Upper lobe of right lung (tissue), 1 donor: ENCODE results near the gene CBFA2T3. TPM values are rescaled to one million over a fixed set of nuclear protein-coding genes. Genes with fewer than 3 reads are reported as not detected.

Experiments
- ATAC-seq: fragments of 200-7000 bp; cut with Tn5 transposase; one replicate; pipeline ENCODE4 v1.9.1; 2020; ENCODE audit warnings: mild to moderate bottlenecking, moderate library complexity
- DNase-seq: peaks from one replicate; pipeline ENCODE4 v3.0.0-alpha.2; 2020
- H3K27ac ChIP-seq: fragments of 200-600 bp; one replicate; pipeline ENCODE4 v1.8.0; 2022
- H3K27me3 ChIP-seq: fragments of 200-600 bp; one replicate; pipeline ENCODE4 v1.8.0; 2022; ENCODE audit warnings: mild to moderate bottlenecking
- H3K36me3 ChIP-seq: fragments of 200-600 bp; one replicate; pipeline ENCODE4 v1.8.0; 2022
- H3K4me1 ChIP-seq: fragments of 200-600 bp; one replicate; pipeline ENCODE4 v1.8.0; 2022
- H3K4me3 ChIP-seq: fragments of 200-600 bp; one replicate; pipeline ENCODE4 v1.8.0; 2022; ENCODE audit warnings: mild to moderate bottlenecking
- H3K9me3 ChIP-seq: fragments of 200-600 bp; one replicate; pipeline ENCODE4 v1.8.0; 2022
- CTCF ChIP-seq: fragments of 200-600 bp; IDR thresholded peaks from one replicate; pipeline ENCODE4 v1.8.0; 2022; ENCODE audit warnings: antibody characterized with exemption
- intact Hi-C: fragments of 100-400 bp; cut with DNase I; formaldehyde crosslinking; loops from one replicate; pipeline ENCODE4 v1.11.0; 2022
- total RNA-seq: library from RNA; stranded (reverse); fragmentation: NEBNext Ultra II Directional; extraction: Animal tissue kit (Norgen Biotek cat#: 25700); gene quantifications from one replicate; pipeline ENCODE4 v1.2.1, GENCODE V29; 2021
- donor health status: DM: no; HTN: yes; CAD: no; lungs with severe emphysema.

The CBFA2T3 gene
- total RNA-seq, 1 donor from 2014 or later, result 19.0 TPM

DNA sequence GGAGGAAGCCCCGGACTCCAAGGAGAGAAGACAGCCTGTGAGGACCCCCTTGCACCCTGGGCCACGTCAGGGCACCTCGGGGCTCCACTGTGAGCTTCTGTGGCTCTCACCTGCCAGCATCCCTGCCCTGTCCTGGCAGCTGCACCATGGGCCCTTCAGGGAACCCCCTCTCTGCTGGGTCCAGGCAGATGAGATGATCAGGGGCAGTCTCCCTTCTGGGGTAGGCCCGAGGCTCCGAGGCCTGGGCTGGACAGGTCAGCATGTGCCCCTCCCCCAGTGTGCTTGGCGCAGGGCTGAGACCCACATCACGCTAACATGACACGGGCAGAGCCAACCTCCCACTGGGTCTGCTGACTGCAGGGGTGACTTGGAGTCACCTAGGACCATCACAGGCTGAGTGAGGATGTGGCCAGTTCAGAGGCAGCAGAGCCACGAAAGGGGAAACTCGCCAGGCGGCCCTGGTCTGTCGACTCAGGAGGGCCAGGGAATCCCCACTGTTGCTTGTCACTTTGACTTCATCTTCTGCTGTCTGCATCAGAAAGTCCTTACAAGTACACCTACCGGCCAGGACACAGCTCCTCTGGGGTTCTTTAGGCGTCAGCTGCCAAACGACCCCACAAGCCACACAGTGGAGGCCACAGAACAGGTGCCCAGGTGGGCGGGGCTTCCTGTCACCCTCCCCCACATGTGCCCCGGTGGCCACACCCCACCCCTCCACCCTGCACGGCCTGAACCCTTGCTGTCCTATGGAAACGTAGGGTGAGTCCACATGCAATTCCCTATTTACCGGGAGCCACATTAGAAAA lies 122.5 kb downstream of the CBFA2T3 start:
- H3K4me3 ChIP-seq, result no peak overlapping the region

DNA sequence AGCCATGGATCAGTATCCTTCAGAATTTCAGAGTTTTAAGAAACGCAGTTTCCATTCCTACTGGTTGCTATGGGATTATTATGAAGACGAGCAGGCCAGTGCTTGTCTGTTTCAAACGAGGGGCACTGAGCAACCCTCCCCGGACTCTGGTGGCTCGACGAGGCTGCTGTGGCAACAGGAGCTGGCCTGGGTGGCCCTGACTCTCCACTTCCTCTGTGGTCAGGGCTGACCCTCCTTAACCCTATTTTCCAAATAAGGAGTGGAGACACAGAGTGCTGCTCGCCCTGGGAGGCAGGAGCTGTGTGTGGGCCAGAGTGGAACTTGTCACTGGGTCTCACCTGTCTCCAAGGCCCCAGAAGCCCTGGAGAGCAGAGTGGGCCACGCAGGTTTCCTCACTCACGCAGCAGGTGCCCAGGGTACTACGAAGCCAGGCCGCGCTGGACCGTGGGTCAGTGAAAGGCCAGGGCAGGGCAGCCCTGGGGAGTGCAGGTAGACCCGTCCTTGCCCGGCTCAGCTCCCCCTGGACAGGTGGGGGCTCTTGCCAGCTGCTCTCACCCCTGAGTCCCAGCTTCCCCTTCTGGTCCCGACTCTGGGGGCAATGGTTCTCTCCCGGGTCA lies 123.6 kb downstream of the CBFA2T3 start:
- no peak for TF ChIP-seq CTCF
- no peak overlapping the region for H3K4me3 ChIP-seq
- intact Hi-C loops, result no loop called here
- ATAC-seq (peak; percentile 12), DNase-seq (peak; percentile 72)
- peaks cover 33% of the 10 kb centered on the region for H3K4me1 ChIP-seq
- no peak overlapping the region for H3K27ac ChIP-seq
- H3K36me3 ChIP-seq, result no peaks in the 10 kb centered on the region
- H3K27me3 ChIP-seq, result no peaks in the 10 kb centered on the region
- no peaks in the 10 kb centered on the region for H3K9me3 ChIP-seq

More for the DNA sequence above, 122.5 kb downstream of the CBFA2T3 start:
- ATAC-seq (no peak), DNase-seq (no peak)
- TF ChIP-seq CTCF, result no peak
- intact Hi-C loops, result no loop called here
- Histone ChIP-seq H3K36me3 (peaks cover 8% of the 10 kb centered on the region), H3K27ac (no peak overlapping the region), H3K9me3 (no peaks in the 10 kb centered on the region), H3K27me3 (no peaks in the 10 kb centered on the region), H3K4me1 (peaks cover 38% of the 10 kb centered on the region)

DNA sequence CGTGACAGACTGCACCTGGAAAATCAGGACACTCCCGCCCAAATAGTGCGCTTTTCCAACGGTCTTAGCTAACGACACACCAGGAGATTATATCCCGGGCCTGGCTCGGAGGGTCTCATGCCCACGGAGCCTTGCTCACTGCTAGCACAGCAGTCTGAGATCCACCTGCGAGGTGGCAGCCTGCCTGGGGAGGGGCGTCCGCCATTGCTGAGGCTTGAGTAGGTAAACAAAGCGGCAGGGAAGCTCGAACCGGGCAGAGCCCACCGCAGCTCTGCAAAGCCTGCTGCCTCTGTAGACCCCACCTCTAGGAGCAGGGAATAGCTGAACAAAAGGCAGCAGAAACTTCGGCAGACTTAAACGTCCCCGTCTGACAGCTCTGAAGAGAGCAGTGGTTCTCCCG lies 125.4 kb downstream of the CBFA2T3 start:
- no peaks in the 10 kb centered on the region for H3K27me3 ChIP-seq
- ATAC-seq (no peak), DNase-seq (no peak)
- no peak for TF ChIP-seq CTCF
- H3K4me3 ChIP-seq, result no peak overlapping the region
- H3K9me3 ChIP-seq, result no peaks in the 10 kb centered on the region
- intact Hi-C loops, result no loop called here
- peaks cover 4% of the 10 kb centered on the region for H3K36me3 ChIP-seq
- no peak overlapping the region for H3K27ac ChIP-seq
- H3K4me1 ChIP-seq, result peaks cover 27% of the 10 kb centered on the region

DNA sequence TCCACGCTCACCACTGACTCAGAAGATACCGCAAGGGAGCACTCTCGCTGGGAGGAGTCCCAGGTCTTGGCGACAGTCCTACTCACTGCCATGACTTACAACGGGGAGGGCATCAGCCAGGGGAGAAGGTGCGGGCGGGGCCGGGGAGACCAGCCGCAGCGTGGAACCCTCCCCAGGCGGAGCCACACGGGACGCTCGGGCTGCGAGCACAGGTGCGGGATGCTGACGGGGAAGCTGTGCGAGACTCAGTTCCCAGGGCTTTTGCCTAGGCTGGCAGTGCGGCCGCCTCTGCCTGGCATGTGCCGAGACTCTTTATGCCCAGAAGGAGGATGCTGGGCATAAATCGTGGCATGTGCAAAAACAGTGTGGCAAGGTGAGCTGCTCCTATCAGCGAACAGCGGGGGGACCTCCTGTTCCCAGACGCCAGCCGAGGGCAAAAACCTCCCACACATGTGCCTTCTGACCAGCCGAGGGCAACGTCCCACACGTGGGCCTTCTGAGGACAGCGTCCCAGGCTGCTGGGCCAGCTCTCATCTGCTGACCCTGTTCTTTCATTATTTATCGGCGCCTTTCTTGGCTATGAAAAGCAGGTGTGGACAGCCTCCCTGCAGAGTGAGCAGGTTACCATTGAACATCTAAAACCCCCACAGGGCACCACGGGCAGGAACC lies 126.3 kb downstream of the CBFA2T3 start:
- Histone ChIP-seq H3K36me3 (peaks cover 4% of the 10 kb centered on the region), H3K4me1 (peaks cover 21% of the 10 kb centered on the region), H3K27ac (no peak overlapping the region), H3K4me3 (no peak overlapping the region), H3K27me3 (no peaks in the 10 kb centered on the region), H3K9me3 (no peaks in the 10 kb centered on the region)
- intact Hi-C loops, result no loop called here
- DNase-seq (no peak), ATAC-seq (no peak)
- TF ChIP-seq CTCF, result no peak

DNA sequence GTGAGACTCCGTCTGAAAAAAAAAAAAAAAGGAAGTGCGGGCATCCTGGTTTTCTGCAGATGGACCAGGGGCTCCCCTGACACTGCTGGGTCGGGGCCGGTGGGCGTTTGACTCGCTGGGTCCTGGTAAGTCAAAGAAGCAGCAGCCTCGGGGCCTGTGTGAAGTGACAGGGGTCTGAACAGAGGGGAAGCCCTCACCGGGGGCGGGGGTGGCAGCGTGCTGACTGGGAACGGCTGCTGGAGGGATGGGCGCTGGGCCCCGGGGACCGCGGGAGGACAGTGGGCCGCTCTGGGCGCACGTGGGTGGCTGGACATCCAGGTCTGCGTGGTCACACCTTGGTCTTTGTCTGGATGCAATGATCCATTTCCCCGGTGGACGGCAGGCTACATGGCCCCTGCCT lies 128.4 kb downstream of the CBFA2T3 start:
- Histone ChIP-seq H3K36me3 (peaks cover 4% of the 10 kb centered on the region), H3K27ac (no peak overlapping the region), H3K9me3 (no peaks in the 10 kb centered on the region), H3K27me3 (no peaks in the 10 kb centered on the region), H3K4me3 (no peak overlapping the region), H3K4me1 (peaks cover 3% of the 10 kb centered on the region)
- intact Hi-C loops, result no loop called here
- no peak for ATAC-seq
- TF ChIP-seq CTCF, result no peak
- DNase-seq, result no peak
